Esophagus squamous epithelium (tissue), 4 donors: ENCODE data around the gene RBPJL.

Source experiments
- CTCF ChIP-seq, 6 experiments: fragments of 450-650 bp in 4 of 6; fragments of 200-600 bp in 2 of 6; sonication (generic) in 2 of 6; IDR thresholded peaks; one replicate each; pipeline ENCODE4 v1.5.1; 2016 to 2019; ENCODE audit warnings: antibody characterized with exemption in 6 of 6, mild to moderate bottlenecking in 4 of 6, moderate library complexity in 4 of 6
- POLR2A ChIP-seq, 4 donors: fragments of 450-650 bp; IDR thresholded peaks; one replicate each; pipeline ENCODE4 v1.6.1; 2017; ENCODE audit warnings: antibody characterized with exemption in 4 of 4, mild to moderate bottlenecking in 4 of 4, moderate library complexity in 3 of 4

GRCh38 chr20:45279992-45280391 is 26.6 kb upstream of the RBPJL start:
- TF ChIP-seq CTCF (IDR thresholded peaks at IDR 0.05) = no peak
- TF ChIP-seq POLR2A (IDR thresholded peaks at IDR 0.05) = no peak
